ENCODE data around the gene NPFF.

Gene NPFF

GRCh38 chr12:53530920-53531319, 23.6 kb upstream of the NPFF start:
- TF ChIP-seq CTCF (conservative IDR thresholded peaks at IDR 0.05; ENCODE audit: control insufficient read depth, insufficient read depth, low read depth, low read length): no peak
- DNase-seq (ENCODE audit: low read depth): peak; percentile 60
- no peak overlapping the region for H3K4me3 ChIP-seq (ENCODE audit: control insufficient read depth, low read depth, low read length)

GRCh38 chr12:53530061-53530460, 22.8 kb upstream of the NPFF start:
- no peak overlapping the region for H3K4me3 ChIP-seq (ENCODE audit: control insufficient read depth, low read depth, low read length)
- no peak for TF ChIP-seq CTCF (conservative IDR thresholded peaks at IDR 0.05; ENCODE audit: control insufficient read depth, insufficient read depth, low read depth, low read length)
- no peak for DNase-seq (ENCODE audit: low read depth)

GRCh38 chr12:53524476-53524875, 17.2 kb upstream of the NPFF start:
- no peak for TF ChIP-seq CTCF (conservative IDR thresholded peaks at IDR 0.05; ENCODE audit: control insufficient read depth, insufficient read depth, low read depth, low read length)
- no peak overlapping the region for H3K4me3 ChIP-seq (ENCODE audit: control insufficient read depth, low read depth, low read length)
- no peak for DNase-seq (ENCODE audit: low read depth)

- no peak overlapping the region for H3K4me3 ChIP-seq (ENCODE audit: control insufficient read depth, low read depth, low read length)
- no peak for DNase-seq (ENCODE audit: low read depth)
- TF ChIP-seq CTCF (conservative IDR thresholded peaks at IDR 0.05; ENCODE audit: control insufficient read depth, insufficient read depth, low read depth, low read length): no peak
These were observed 15.8 kb upstream of the NPFF start for GRCh38 chr12:53523131-53523530.

GRCh38 chr12:53518381-53518780, 11.1 kb upstream of the NPFF start:
- no peak for TF ChIP-seq CTCF (conservative IDR thresholded peaks at IDR 0.05; ENCODE audit: control insufficient read depth, insufficient read depth, low read depth, low read length)
- no peak overlapping the region for H3K4me3 ChIP-seq (ENCODE audit: control insufficient read depth, low read depth, low read length)
- peak; percentile 60 for DNase-seq (ENCODE audit: low read depth)

- no peak for DNase-seq (ENCODE audit: low read depth)
- no peak overlapping the region for H3K4me3 ChIP-seq (ENCODE audit: control insufficient read depth, low read depth, low read length)
- no peak for TF ChIP-seq CTCF (conservative IDR thresholded peaks at IDR 0.05; ENCODE audit: control insufficient read depth, insufficient read depth, low read depth, low read length)
These were observed 9.6 kb upstream of the NPFF start for GRCh38 chr12:53516758-53517455.

- H3K4me3 ChIP-seq (ENCODE audit: control insufficient read depth, low read depth, low read length): no peak overlapping the region
- TF ChIP-seq CTCF (conservative IDR thresholded peaks at IDR 0.05; ENCODE audit: control insufficient read depth, insufficient read depth, low read depth, low read length): no peak
- no peak for DNase-seq (ENCODE audit: low read depth)
These were observed 8.0 kb upstream of the NPFF start for GRCh38 chr12:53515291-53515680.
